Measurements from ENCODE around the gene TTC4.

DNA sequence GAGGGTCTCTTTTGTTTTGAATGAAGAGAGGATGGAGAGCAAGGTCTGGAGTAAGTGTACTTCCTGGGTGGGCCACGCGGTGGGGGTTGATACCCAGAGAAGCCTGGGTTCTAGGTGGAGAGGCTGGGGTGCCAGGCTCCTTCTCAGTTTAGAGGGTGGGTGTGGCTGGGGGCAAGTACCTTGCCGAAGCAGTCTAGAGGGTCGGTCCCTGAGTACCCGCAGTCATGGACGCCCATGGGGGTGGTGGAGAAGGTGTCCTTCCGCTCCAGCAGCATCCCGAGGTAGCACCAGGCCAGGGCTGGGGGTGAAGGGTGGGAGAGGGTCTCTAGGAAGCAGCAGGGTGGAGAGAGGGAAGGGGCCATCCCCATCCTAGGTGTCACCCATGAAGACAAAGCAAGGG lies 71.1 kb downstream of the TTC4 start:
- TF ChIP-seq, protein P1, sequence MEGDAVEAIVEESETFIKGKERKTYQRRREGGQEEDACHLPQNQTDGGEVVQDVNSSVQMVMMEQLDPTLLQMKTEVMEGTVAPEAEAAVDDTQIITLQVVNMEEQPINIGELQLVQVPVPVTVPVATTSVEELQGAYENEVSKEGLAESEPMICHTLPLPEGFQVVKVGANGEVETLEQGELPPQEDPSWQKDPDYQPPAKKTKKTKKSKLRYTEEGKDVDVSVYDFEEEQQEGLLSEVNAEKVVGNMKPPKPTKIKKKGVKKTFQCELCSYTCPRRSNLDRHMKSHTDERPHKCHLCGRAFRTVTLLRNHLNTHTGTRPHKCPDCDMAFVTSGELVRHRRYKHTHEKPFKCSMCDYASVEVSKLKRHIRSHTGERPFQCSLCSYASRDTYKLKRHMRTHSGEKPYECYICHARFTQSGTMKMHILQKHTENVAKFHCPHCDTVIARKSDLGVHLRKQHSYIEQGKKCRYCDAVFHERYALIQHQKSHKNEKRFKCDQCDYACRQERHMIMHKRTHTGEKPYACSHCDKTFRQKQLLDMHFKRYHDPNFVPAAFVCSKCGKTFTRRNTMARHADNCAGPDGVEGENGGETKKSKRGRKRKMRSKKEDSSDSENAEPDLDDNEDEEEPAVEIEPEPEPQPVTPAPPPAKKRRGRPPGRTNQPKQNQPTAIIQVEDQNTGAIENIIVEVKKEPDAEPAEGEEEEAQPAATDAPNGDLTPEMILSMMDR (conservative IDR thresholded peaks at IDR 0.05; ENCODE audit: low read depth, low read length): no peak
- no peak for TF ChIP-seq EZH2 (IDR thresholded peaks at IDR 0.05; ENCODE audit: borderline replicate concordance, low read depth, low read length, poor library complexity, severe bottlenecking)
